OCI-M1 (cell line): Measurements from ENCODE around the gene PLAC8.
A peak's percentile ranks its signal among the peaks of the same experiment; 100 is the strongest.
"Not testable (repeated sequence)": the region's sequence is repeated elsewhere in the genome, so short reads cannot be mapped to it uniquely, and the experiment has no call there.

Source experiments
- DNase-seq: peaks from one replicate; lab custom pipeline; 2025; lab: John Stamatoyannopoulos, UW

Gene PLAC8

GRCh38 chr4:83067058-83067639, 47.4 kb downstream of the PLAC8 start:
- no peak for DNase-seq

DNA sequence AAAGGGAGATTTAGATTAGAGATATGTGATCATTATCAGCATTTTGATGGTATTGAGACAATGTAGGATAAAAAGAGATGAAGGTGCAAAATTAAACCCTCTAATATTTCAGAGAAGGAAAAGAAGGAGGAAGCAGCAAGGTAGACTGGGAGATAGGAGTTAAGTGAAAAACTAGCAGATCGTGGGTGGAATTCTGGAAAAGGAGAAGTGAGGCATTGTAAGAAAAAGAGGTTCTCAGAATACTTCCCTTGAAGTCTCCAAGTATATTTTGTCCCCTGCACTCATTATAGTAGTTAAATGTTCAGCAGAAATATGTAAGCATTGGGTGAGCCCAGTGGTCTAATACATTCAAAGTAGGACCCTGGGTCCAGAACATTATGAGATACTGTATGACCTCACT, 49.3 kb downstream of the PLAC8 start:
- no peak for DNase-seq

- no peak for DNase-seq
Observed at GRCh38 chr4:83062739-83063138, 51.8 kb downstream of the PLAC8 start.

DNA sequence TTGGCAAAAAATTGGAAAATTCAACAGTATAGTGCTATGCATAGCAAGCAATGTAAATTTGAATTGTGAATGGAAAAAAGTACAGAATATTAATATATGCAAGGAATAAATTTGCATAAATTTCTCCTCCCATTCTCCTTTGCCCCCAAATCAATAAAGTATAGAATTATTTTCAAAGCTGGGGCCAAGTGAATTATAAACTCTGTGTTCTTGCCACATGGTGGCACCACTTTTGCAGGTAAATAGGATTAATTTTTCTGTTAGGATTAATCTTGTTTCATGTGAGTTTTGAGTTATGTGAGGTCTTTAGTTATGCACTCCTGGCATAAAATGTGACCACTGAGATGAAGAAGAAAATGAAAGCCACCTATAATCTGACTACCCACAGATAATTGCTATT, 59.6 kb downstream of the PLAC8 start:
- peak; percentile 39 for DNase-seq

DNA sequence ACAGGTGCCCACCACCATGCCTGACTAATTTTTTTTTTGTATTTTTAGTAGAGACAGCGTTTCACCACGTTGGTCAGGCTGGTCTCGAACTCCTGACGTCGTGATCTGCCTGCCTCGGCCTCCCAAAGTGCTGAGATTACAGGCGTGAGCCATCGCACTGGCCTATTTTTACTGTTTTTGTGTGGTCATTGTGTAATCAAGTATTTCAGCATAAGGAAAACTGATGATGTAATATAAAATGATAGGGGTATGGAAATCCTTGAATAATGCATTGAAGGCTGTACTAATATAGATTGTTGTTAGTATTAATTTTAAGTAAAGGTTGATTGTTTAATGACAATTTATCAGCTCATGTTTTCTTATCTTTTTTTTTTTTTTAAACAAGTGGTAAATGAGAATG, 65.7 kb downstream of the PLAC8 start:
- not testable (repeated sequence) for DNase-seq

DNA sequence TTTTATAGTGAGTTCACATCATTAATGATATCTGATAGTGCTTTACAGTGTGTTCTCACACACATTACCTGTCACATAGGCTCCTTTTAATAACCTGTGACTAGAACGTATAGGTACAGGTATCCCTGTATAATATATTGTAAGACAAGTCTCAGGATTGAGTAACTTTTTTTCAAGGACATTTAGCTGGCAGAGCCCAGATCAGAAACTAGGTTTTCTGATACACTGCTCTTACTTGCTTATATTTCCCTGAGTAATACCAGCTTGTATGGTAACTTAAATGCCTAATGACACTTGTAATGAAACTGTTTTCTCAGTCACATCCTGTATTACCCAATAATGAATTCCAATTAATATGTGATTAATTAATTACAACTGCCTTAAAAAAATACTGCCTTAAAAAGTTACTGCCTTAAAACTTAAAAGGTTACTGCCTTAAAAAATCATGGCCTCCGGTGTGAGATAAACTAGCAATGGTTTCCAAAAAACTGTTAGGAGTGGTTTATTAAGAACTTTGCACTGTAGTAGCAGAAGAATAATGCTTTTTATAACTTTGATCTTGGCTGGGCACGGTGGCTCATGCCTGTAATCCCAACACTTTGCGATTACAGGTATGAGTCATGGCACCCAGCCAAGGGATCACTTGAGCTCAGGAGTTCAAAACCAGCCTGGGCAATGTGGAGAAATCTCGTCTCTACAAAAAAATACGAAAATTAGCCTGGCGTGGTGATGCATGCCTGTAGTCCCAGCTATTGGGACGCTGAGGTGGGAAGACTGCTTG, 67.6 kb downstream of the PLAC8 start:
- DNase-seq: no peak

DNA sequence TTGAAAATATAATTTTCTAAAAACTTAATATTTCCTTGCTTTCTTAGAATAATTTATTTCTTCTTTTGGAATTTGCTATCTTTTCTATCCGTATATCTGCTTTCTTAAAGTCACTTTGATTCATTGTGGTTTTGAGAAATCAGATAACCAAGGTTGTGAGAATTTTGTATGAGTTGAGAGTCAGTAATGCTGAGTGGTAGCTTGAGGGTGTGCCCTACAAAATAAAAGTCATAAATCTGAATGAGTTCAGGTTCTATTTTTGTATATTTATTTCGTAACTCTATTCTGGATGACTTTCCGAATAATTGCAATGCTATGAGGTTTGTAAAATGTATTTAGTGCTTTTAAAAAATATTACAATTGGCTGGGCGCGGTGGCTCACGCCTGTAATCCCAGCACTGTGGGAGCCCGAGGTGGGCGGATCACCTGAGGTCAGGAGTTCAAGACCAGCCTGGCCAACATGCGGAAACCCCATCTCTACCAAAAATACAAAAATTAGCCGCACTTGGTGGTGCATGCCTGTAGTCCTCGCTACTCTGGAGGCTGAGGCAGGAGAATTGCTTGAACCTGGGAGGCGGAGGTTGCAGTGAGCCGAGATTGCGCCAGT, 70.6 kb downstream of the PLAC8 start:
- peak; percentile 20 for DNase-seq

- DNase-seq: not testable (repeated sequence)
Observed at GRCh38 chr4:83043157-83043556, 71.4 kb downstream of the PLAC8 start.

- no peak for DNase-seq
Observed at GRCh38 chr4:83040269-83040668, 74.3 kb downstream of the PLAC8 start.
